ENCODE measurements around the gene STPG2.
"Not testable (repeated sequence)": the region's sequence is repeated elsewhere in the genome, so short reads cannot be mapped to it uniquely, and the experiment has no call there.

STPG2 gene

GRCh38 chr4:97942137-97942536 lies 201.1 kb downstream of the STPG2 start:
- DNase-seq, result no peak

- no peak for DNase-seq
Measured at GRCh38 chr4:97938141-97938540, 205.1 kb downstream of the STPG2 start.

DNA sequence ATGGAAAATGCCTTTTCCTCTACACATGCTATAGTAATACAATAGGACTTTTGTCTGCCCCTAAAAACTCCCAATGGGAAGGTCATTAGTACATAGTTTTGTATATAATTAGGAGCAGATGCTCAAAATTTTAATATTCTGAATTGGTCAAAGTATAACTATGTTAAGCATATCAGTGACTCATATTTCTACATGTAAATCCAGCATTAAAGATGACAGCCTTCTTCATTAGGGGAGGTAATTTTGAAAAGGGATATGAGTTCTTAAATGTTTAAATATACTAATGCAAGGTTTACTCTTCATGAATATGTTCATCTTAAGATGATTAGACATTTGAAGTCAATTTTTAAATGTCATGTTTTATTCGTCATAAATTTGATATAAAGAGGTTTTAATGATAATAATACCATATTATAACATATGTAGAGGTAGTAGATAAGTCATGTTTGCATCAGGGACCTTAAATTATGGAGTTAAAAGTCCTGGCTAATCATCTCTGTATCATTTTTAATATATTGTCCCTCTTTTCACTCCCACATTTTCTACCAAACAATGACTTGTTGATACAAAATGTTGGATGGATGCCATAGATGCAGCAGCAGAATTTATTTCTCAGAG lies 218.8 kb downstream of the STPG2 start:
- no peak for DNase-seq

DNA sequence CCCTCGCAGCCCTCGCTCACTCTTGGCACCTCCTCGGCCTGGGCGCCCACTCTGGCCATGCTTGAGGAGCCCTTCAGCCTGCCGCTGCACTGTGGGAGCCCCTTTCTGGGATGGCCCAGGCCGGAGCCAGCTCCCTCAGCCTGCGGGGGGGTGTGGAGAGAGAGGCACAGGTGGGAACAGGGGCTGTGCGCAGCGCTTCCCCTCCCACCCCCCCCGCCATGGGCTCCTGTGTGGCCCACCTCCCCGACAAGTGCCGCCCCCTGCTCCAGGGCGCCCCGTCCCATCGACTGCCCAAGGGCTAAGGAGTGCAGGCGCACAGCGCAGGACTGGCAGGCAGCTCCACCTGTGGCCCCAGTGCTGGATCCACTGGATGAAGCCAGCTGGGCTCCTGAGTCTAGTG lies 220.2 kb downstream of the STPG2 start:
- no peak for DNase-seq

DNA sequence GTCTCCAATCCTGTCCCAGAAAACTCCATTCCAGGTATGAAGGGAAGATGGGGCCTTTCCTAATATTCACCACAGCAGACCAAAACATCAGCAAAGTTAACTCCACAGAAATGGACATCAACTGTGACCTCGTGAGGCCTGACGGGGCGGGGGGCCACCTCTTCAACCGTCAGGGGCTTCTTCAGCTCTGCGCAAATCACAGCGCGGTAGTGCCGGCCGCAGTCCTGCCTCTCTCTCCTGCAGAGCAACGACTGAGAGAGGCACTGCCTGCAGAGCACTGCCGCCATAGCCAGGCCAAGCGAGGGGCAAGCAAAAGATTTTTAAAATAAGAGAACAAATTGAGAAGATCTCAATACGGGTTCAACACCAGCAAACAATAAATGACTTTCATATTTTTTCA lies 226.2 kb downstream of the STPG2 start:
- DNase-seq, result no peak

GRCh38 chr4:97912156-97912555 lies 231.1 kb downstream of the STPG2 start:
- DNase-seq, result no peak

DNA sequence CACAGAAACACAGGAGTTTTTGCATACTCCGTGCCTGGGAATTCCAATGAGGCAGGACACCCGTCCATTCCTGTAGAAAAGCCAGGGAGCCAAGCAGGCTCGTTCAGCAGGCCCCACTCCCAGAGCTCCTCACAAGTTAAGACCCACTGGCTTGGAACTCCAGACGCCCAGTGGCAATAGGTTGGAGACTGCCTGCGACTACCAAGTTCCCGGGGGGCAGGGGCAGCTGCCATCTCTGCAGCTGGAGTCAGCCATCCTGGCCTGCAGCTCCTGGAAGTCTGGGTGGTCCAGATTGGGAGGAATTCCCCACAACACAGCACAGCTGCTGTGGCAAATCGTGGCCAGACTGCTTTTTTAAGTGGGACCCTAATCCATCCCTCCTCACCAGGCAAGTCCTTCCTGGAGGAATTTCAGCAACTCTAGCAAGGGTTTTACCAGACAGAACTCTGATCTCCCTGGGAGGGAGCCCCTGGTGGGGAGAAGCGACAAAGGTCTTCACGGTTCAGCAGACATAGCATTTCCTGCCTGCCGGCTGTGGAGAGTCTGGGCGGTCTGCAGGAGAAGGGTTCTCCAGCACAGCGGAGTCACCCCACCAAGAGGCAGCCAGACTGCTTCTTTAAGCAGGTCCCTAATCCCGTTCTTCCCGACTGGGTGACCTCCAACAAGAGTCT lies 231.9 kb downstream of the STPG2 start:
- no peak for DNase-seq

DNA sequence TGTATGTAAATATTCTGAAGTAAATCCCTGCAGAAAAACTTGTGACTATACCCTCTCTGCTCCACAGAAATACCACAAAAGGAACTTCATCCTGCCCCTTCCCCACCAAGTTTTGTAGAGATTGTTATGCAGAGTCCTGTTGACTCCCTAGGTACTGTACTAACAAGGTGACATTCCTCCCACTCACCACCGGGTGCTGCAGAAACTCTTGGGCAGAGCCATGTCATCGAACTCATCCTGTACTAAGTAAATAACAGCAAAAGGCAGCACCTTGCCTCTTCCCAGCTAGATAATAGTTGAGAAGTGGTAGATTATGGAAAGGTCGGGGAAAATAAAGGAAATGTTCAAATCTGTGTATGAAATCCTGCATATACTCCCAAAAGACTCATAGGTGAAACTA lies 233.3 kb downstream of the STPG2 start:
- no peak for DNase-seq

GRCh38 chr4:97903436-97904189 lies 239.7 kb downstream of the STPG2 start:
- DNase-seq, result not testable (repeated sequence)

DNA sequence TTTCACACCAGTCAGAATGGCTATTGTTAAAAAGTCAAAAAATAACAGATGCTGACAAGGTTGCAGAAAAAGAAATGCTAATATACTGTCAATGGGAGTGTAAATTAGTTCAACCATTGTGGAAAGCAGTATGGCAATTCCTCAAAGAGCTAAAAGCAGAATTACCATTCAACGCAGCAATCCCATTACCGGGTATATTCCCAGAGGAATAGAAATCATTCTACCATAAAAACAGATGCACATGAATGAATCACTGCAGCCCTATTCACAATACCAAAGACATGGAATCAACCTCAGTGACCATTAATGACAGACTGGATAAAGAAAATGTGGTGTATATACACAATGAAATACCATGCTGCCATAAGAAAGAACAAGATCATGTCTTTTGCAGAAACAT lies 243.0 kb downstream of the STPG2 start:
- no peak for DNase-seq

- DNase-seq, result no peak
Measured at GRCh38 chr4:97892592-97893266, 250.5 kb downstream of the STPG2 start.

DNA sequence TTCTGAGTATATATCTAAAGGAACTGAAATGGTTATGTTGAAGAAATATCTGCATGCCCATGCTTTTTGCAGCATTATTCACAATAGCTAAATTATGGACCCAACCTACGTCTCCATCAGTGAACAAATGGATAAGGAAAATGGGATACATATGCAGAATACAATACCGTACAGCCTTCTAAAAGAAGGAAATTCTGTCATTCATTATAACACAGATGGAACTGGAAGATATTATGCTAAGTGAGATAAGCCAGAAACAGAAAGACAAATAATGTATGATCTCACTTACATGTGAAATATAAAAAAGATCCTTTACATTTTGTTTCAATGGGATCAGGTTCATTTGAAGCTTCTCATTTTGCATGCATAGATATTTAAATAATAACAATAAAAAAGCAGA lies 263.3 kb downstream of the STPG2 start:
- no peak for DNase-seq

DNA sequence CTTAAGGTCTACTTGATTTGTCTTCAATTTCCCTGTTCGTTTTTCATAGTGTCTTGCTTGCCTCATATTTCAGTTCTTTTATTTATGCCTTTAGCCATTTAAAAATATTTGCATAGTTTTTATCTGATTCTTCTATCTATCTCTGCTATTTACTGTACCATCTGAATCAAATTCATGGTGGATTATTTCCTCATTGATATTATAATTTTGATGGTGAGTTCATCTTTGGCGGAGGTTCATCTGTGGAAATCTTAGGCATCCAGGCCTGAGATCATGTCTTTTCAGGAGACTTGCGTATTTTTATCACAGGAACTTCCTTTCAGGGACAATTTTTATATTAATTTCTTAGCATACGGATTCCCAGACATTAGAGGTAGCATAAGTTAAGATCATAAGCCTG lies 275.2 kb downstream of the STPG2 start:
- no peak for DNase-seq

DNA sequence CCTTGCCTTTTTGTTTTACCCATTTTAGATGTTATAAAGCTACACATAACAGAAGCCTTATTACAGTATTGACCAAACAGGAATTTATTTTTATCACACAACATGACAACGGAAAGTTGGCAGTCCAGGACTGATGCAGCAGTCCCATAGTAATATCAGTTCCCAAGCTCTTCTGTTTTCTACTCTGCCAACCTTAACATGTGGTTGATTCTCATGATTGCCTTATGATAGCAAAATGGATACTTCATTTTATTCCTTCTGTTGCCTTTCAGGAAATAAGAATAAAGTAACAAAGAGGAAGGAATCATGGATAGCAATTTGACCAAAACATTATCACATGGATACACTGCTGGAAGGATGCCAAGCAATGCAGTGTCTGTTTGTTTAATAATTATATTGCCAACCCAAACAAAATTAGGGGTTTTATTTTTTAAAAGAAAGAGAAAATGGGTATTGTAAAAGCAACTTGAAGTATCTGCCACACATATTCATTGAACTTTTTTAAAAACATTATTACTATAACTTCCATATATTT lies 275.7 kb downstream of the STPG2 start:
- no peak for DNase-seq

DNA sequence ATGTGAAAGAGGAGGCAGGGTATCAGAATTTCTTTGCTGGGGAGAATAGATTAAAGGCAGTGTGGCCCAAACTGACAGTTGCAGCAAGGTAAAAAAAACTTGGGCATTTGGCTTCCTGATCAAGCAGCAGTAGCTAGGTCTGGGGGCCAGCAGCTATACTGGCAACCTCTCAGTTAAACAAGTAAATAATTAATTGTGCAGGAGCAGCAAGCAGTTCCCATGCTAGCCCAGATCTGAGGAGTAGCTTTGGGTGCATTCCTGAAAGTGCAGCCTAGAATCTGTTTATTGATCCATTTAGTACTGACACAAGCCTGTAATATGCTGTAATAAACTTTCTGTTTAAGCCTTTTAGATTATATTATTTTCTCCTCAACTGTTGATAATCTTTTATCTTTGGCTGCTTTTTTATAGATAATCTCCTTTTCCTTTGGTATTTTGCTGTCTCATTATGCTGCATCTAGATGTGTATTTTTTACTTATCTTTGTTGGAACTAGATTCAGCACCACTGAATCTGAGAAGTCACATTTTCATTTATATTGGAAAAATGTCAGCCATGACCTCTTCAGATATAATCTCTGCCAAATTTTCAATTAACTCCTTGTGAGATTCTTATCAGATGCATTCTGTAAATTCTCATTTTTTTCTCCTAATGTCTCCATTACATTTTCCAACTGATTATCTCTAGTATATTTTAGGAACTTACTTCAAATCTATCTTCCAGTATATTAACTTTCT lies 276.3 kb downstream of the STPG2 start:
- no peak for DNase-seq

DNA sequence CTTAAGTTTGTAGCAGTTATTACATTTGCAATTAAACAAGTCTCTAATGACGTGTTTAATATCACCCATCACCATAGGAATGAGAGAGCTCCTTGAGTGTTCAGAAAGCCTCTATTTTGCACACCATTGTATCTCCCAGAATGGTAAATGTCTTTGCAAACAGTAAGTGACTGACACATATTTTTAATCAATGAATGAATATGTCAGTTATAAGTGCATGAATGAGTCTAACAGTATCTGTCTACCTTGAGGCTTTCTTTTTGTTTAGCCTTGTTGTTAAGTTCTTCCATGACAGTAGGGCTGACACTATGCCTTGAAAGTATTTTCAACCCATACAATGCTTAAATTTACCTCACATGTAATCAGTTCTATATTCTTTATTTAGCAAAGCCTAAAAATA lies 292.2 kb downstream of the STPG2 start:
- no peak for DNase-seq

- no peak for DNase-seq
Measured at GRCh38 chr4:97845758-97846157, 297.5 kb downstream of the STPG2 start.

GRCh38 chr4:97841512-97841911 lies 301.8 kb downstream of the STPG2 start:
- DNase-seq, result no peak

GRCh38 chr4:97836662-97837061 lies 306.6 kb downstream of the STPG2 start:
- DNase-seq, result no peak

- DNase-seq, result no peak
Measured at GRCh38 chr4:97828646-97829045, 314.6 kb downstream of the STPG2 start.

- no peak for DNase-seq
Measured at GRCh38 chr4:97819294-97819693, 324.0 kb downstream of the STPG2 start.

- DNase-seq, result no peak
Measured at GRCh38 chr4:97812768-97813167, 330.5 kb downstream of the STPG2 start.
